MCF 10A (cell line): ENCODE measurements around the gene SLC35F5. TPM values are rescaled to one million over a fixed set of nuclear protein-coding genes. Genes with fewer than 3 reads are reported as not detected.
"Not testable (repeated sequence)": the region's sequence is repeated elsewhere in the genome, so short reads cannot be mapped to it uniquely, and the experiment has no call there.

Experiments
- BruUV-seq: library from RNA; stranded (reverse); fragments of 400-500 nt; replicated peaks from 2 replicates; lab custom pipeline; 2021; lab: Mats Ljungman, UMichigan
- CTCF ChIA-PET: fragments of 300-600 bp; sonication (Branson Sonifier 250); formaldehyde crosslinking; extraction: SDS; loops from one replicate; lab custom pipeline; 2021; ENCODE audit warnings: antibody characterized with exemption, inconsistent platforms; lab: Yijun Ruan, JAX
- POLR2A ChIA-PET: fragments of 300-600, 350-650 bp; sonication (Branson Sonifier 250); formaldehyde crosslinking; extraction: SDS; loops from one replicate; lab custom pipeline; 2020; ENCODE audit warnings: antibody characterized with exemption, inconsistent platforms; lab: Yijun Ruan, JAX
- DNase-seq: peaks from one replicate; pipeline ENCODE4 v3.0.0-alpha.2; 2018; ENCODE audit not compliant: unreplicated experiment
- H3K27ac Mint-ChIP-seq: one replicate; pipeline ENCODE4 v1.8.0; 2022; ENCODE audit warnings: mild to moderate bottlenecking, low read depth, mixed read lengths; ENCODE audit not compliant: unreplicated experiment
- H3K27me3 Mint-ChIP-seq: one replicate; pipeline ENCODE4 v1.8.0; 2022; ENCODE audit warnings: mixed read lengths; ENCODE audit not compliant: insufficient read depth, unreplicated experiment
- H3K36me3 Mint-ChIP-seq: one replicate; pipeline ENCODE4 v1.8.0; 2022; ENCODE audit warnings: mild to moderate bottlenecking, moderate library complexity, mixed read lengths; ENCODE audit not compliant: insufficient read depth, unreplicated experiment
- H3K4me1 Mint-ChIP-seq: one replicate; pipeline ENCODE4 v1.8.0; 2022; ENCODE audit warnings: mixed read lengths; ENCODE audit not compliant: insufficient read depth, unreplicated experiment
- H3K4me3 Mint-ChIP-seq: one replicate; pipeline ENCODE4 v1.8.0; 2022; ENCODE audit warnings: mild to moderate bottlenecking, moderate library complexity, mixed read lengths; ENCODE audit not compliant: unreplicated experiment
- H3K9me3 Mint-ChIP-seq: one replicate; pipeline ENCODE4 v1.8.0; 2022; ENCODE audit warnings: mixed read lengths; ENCODE audit not compliant: unreplicated experiment
- CTCF ChIP-seq: fragments of 200-600 bp; IDR thresholded peaks from one replicate; pipeline ENCODE4 v1.8.0; 2022; ENCODE audit warnings: antibody characterized with exemption, mild to moderate bottlenecking; ENCODE audit not compliant: unreplicated experiment
- intact Hi-C: fragments of 100-400 bp; cut with micrococcal nuclease; formaldehyde crosslinking; loops from 2 replicates; pipeline ENCODE4 v1.14.1; 2022
- total RNA-seq: library from RNA; stranded (reverse); gene quantifications from 2 replicates; pipeline ENCODE4 v1.2.3, GENCODE V29; 2022

SLC35F5 gene
- total RNA-seq, 1 experiment from 2014 or later: 52.7 TPM

DNA sequence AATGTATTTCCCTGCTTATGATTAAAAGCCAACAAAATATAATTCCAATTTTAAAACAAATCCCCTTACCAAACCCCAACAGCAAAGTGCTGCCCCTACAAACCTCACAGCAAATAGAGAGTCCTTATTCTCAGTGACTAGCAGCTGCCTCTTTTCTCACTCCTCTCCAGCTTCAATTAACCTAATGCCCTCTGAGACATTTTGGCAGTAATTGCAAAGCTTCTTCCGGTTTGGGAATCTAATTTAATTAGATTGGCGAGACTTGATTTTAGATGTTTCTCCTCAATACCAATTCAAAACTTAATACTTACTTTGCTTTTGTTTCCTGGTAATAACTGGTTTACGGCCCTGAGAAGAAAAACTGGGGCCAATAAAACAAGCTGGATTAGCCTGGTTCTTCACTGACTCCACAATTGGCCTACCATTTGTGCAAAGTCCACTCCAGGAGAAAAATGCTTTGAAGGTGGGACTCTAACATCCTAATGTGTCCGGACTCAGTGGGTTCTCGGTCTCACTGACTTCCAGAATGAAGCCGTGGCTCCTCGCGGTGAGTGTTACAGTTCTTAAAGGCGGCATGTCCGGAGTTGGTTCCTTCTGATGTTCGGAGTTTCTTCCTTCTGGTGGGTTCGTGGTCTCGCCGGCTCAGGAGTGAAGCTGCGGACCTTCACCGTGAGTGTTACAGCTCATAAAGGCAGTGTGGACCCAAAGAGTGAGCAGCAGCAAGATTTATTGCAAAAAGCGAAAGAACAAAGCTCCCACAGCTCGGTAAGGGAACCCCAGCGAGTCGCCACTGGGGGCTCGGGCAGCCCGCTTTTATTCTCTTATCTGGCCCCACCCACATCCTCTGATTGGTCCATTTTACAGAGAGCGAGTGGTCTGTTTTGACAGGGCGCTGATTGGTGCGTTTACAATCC, 52.8 kb downstream of the SLC35F5 start:
- no peak overlapping the region for H3K4me3 Mint-ChIP-seq
- BruUV-seq: no TSS peak
- CTCF ChIA-PET: interaction anchor here (1.0 kb wide), 1 partner anchor 12 kb away, joined by 3 read pairs; no protein-coding TSS in a partner anchor
- peaks cover 20% of the 10 kb centered on the region for H3K36me3 Mint-ChIP-seq
- intact Hi-C loops: no loop called here
- TF ChIP-seq CTCF: no peak
- DNase-seq: no peak
- POLR2A ChIA-PET: interaction anchor here (0.7 kb wide), 1 partner anchor 298 kb away, joined by 3 read pairs; no protein-coding TSS in a partner anchor
- H3K27ac Mint-ChIP-seq: no peak overlapping the region
- H3K9me3 Mint-ChIP-seq: no peaks in the 10 kb centered on the region
- H3K27me3 Mint-ChIP-seq: no peaks in the 10 kb centered on the region
- no peaks in the 10 kb centered on the region for H3K4me1 Mint-ChIP-seq

DNA sequence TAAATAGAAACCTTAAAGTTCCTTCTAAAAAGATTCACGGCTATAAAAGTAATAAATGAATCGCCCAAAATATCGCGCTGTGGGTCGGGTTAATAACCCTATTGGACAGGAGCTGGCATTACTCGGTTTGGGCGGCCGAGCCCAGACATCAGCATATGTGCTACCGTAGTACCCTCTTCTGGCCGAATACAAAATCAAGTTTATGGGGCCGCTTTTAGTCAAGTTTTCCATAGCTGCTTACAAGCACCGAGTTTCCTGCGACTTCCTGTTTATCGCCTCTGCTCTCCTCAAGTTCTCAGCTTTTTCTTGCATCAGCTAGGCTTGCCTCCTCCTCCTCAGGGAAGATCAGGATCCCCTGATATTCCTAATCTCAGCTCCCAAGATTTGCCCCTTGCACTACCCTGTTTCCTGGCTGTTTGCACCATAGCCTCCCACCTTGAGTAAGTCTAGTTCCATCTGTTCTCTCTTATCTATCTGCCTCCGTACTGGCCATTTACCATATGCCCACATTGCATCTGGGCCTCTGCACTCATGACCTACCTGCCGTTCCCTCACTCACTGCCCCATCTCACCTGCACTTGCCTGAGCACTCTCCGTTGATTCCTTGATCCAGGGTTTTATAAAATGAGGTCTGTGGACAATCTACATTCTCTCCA, 56.1 kb downstream of the SLC35F5 start:
- Mint-ChIP-seq H3K36me3 (peaks cover 14% of the 10 kb centered on the region), H3K4me3 (no peak overlapping the region), H3K27ac (no peak overlapping the region), H3K4me1 (peaks cover 6% of the 10 kb centered on the region), H3K27me3 (no peaks in the 10 kb centered on the region), H3K9me3 (no peaks in the 10 kb centered on the region)
- DNase-seq: no peak
- no peak for TF ChIP-seq CTCF
- CTCF ChIA-PET: interaction anchor here (1.1 kb wide), 1 partner anchor 18 kb away, joined by 3 read pairs; no protein-coding TSS in a partner anchor
- intact Hi-C loops: no loop called here
- POLR2A ChIA-PET: no interaction called here
- no TSS peak for BruUV-seq

- intact Hi-C loops: no loop called here
- Mint-ChIP-seq H3K27me3 (no peaks in the 10 kb centered on the region), H3K27ac (no peak overlapping the region), H3K4me3 (no peak overlapping the region), H3K36me3 (peaks cover 6% of the 10 kb centered on the region), H3K9me3 (no peaks in the 10 kb centered on the region), H3K4me1 (peaks cover 6% of the 10 kb centered on the region)
- TF ChIP-seq CTCF: no peak
- POLR2A ChIA-PET: no interaction called here
- BruUV-seq: no TSS peak
- CTCF ChIA-PET: interaction anchor here (0.5 to 1.0 kb wide), 2 partner anchors 8 to 9 kb away, joined by 3 read pairs; no protein-coding TSS in a partner anchor
- no peak for DNase-seq
These were observed 57.5 kb downstream of the SLC35F5 start for GRCh38 chr2:113698892-113699447.

- POLR2A ChIA-PET: interaction anchor here (0.8 kb wide), 1 partner anchor 26 kb away, joined by 3 read pairs; no protein-coding TSS in a partner anchor
These were observed 58.2 kb downstream of the SLC35F5 start for GRCh38 chr2:113698251-113698650.

More at GRCh38 chr2:113698251-113698650, 58.2 kb downstream of the SLC35F5 start:
- H3K27ac Mint-ChIP-seq, H3K27me3 Mint-ChIP-seq, BruUV-seq, intact Hi-C loops, H3K4me1 Mint-ChIP-seq, H3K4me3 Mint-ChIP-seq, H3K9me3 Mint-ChIP-seq, H3K36me3 Mint-ChIP-seq, DNase-seq: not testable (repeated sequence)
- CTCF ChIA-PET: interaction anchor here (0.5 to 1.0 kb wide), 2 partner anchors 8 to 20 kb away, joined by 3 read pairs; no protein-coding TSS in a partner anchor
